Mucosa of rectum (tissue), 2 donors: Measurements from ENCODE around the gene TCF4.

Experiments
- H3K27ac ChIP-seq, 2 donors: one replicate each; pipeline ENCODE4 v1.7.0; 2013; ENCODE audit warnings: inconsistent platforms in 2 of 2, low read depth in 2 of 2, low read length in 2 of 2
- H3K27me3 ChIP-seq, 2 donors: one replicate each; pipeline ENCODE4 v1.7.0; 2013; ENCODE audit warnings: low read length in 2 of 2; ENCODE audit not compliant: control insufficient read depth in 2 of 2, insufficient read depth in 2 of 2
- H3K36me3 ChIP-seq, 2 donors: one replicate each; pipeline ENCODE4 v1.7.0; 2013; ENCODE audit warnings: low read length in 2 of 2; ENCODE audit not compliant: control insufficient read depth in 2 of 2, insufficient read depth in 2 of 2
- H3K4me1 ChIP-seq, 2 donors: one replicate each; pipeline ENCODE4 v1.7.0; 2013; ENCODE audit warnings: low read length in 2 of 2, mild to moderate bottlenecking in 1 of 2; ENCODE audit not compliant: control insufficient read depth in 2 of 2, insufficient read depth in 2 of 2
- H3K4me3 ChIP-seq, 2 donors: one replicate each; pipeline ENCODE4 v1.7.0; 2013; ENCODE audit warnings: low read length in 2 of 2
- H3K9ac ChIP-seq, 2 donors: one replicate each; pipeline ENCODE4 v1.7.0; 2013; ENCODE audit warnings: low read length in 2 of 2, low read depth in 1 of 2, mild to moderate bottlenecking in 1 of 2
- H3K9me3 ChIP-seq, 2 donors: one replicate each; pipeline ENCODE4 v1.7.0; 2013; ENCODE audit warnings: low read length in 2 of 2; ENCODE audit not compliant: control insufficient read depth in 2 of 2
- donor health status: healthy.
- donor health status: Normal muscosa, but diverticular disease.

TCF4 gene

DNA sequence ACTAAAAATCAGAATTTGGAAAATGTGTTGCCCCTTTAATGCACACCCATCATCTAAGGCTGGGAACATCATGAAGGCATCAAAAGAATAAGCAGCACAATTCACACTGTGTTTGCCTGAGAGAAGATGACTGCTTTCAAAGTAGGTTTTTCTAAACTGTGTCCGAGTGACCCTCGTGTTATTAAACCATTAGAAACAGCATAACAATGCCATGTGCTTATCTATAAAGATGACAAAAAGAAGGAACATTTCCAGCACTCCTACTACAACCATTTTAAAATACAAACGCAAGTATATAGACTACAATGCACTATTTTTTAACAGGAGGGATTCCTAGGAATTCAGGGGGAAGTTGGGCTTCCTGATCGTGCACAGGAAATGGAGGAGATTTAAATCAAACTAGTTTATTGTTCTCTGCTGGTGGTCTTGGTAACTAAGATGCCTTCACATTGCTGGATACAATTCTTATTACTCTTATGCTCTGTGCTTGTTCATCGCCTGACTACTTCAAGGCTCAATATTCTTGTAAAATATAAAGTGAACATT lies 322.8 kb downstream of the TCF4 start:
- Histone ChIP-seq H3K9ac (no peak overlapping the region), H3K4me3 (no peak overlapping the region), H3K4me1 (no peaks in the 10 kb centered on the region), H3K36me3 (peaks cover 0 to 4% of the 10 kb centered on the region in 2 donors), H3K9me3 (no peaks in the 10 kb centered on the region), H3K27ac (no peak overlapping the region), H3K27me3 (no peaks in the 10 kb centered on the region)

DNA sequence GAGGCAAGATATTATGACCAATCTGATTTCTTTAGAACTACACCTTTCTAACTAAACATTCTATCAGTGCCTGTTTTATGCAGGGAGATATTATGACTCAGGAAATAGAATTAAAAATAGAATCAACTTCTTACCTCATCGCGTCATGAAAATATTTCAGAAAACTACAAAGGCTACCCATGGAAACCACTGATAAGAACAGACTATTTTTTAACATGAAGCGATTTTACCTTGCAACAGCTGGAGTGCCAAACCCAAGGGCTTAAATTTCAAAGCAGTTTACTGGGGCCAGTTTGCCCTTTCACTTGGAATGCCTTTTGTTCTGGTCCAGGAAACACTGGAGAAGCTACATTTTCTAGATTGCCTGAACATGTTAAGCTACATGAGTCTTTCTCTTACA lies 323.9 kb downstream of the TCF4 start:
- H3K4me1 ChIP-seq, result no peaks in the 10 kb centered on the region
- H3K4me3 ChIP-seq, result no peak overlapping the region
- H3K9ac ChIP-seq, result no peak overlapping the region
- H3K27me3 ChIP-seq, result no peaks in the 10 kb centered on the region
- no peak overlapping the region for H3K27ac ChIP-seq
- no peaks in the 10 kb centered on the region for H3K9me3 ChIP-seq
- no peaks in the 10 kb centered on the region for H3K36me3 ChIP-seq

- no peaks in the 10 kb centered on the region for H3K36me3 ChIP-seq
- no peaks in the 10 kb centered on the region for H3K4me1 ChIP-seq
- no peak overlapping the region for H3K4me3 ChIP-seq
- no peaks in the 10 kb centered on the region for H3K27me3 ChIP-seq
- no peak overlapping the region for H3K9ac ChIP-seq
- H3K27ac ChIP-seq, result no peak overlapping the region
- no peaks in the 10 kb centered on the region for H3K9me3 ChIP-seq
Measured at GRCh38 chr18:55262021-55262560, 325.9 kb downstream of the TCF4 start.

DNA sequence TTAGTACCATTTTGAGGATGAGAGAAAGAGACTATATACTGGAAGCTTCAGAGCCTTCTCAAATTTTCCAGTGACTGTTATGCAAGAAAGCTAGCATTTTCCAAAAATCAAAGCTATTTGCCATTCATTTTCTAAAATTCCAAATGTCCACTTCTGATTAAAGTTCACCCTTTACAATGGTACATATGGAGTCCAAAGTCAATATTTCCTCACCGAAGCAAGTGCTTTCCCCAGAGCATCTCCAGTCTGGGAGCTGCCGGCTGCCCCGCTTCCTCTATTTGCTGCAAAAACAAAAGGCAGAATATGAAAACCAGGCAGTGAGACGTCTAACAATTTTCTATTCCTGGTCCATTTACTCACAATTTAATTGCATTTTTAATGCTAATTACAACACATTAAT lies 326.7 kb downstream of the TCF4 start:
- H3K36me3 ChIP-seq, result no peaks in the 10 kb centered on the region
- no peak overlapping the region for H3K27ac ChIP-seq
- H3K27me3 ChIP-seq, result no peaks in the 10 kb centered on the region
- no peaks in the 10 kb centered on the region for H3K4me1 ChIP-seq
- H3K4me3 ChIP-seq, result no peak overlapping the region
- H3K9me3 ChIP-seq, result no peaks in the 10 kb centered on the region
- H3K9ac ChIP-seq, result no peak overlapping the region

- Histone ChIP-seq H3K27ac (no peak overlapping the region), H3K4me1 (no peaks in the 10 kb centered on the region), H3K4me3 (no peak overlapping the region), H3K9ac (no peak overlapping the region), H3K27me3 (no peaks in the 10 kb centered on the region), H3K36me3 (peaks cover 0 to 9% of the 10 kb centered on the region in 2 donors), H3K9me3 (no peaks in the 10 kb centered on the region)
Measured at GRCh38 chr18:55258088-55258487, 329.9 kb downstream of the TCF4 start.

GRCh38 chr18:55256929-55257289 lies 331.1 kb downstream of the TCF4 start:
- no peaks in the 10 kb centered on the region for H3K27me3 ChIP-seq
- no peak overlapping the region for H3K4me3 ChIP-seq
- no peak overlapping the region for H3K27ac ChIP-seq
- H3K9me3 ChIP-seq, result no peaks in the 10 kb centered on the region
- H3K9ac ChIP-seq, result no peak overlapping the region
- peaks cover 0 to 9% of the 10 kb centered on the region in 2 donors for H3K36me3 ChIP-seq
- H3K4me1 ChIP-seq, result no peaks in the 10 kb centered on the region

GRCh38 chr18:55256226-55256928 lies 331.6 kb downstream of the TCF4 start:
- no peaks in the 10 kb centered on the region for H3K27me3 ChIP-seq
- no peaks in the 10 kb centered on the region for H3K4me1 ChIP-seq
- no peak overlapping the region for H3K9ac ChIP-seq
- H3K9me3 ChIP-seq, result no peaks in the 10 kb centered on the region
- H3K27ac ChIP-seq, result no peak overlapping the region
- no peak overlapping the region for H3K4me3 ChIP-seq
- H3K36me3 ChIP-seq, result peaks cover 0 to 9% of the 10 kb centered on the region in 2 donors

DNA sequence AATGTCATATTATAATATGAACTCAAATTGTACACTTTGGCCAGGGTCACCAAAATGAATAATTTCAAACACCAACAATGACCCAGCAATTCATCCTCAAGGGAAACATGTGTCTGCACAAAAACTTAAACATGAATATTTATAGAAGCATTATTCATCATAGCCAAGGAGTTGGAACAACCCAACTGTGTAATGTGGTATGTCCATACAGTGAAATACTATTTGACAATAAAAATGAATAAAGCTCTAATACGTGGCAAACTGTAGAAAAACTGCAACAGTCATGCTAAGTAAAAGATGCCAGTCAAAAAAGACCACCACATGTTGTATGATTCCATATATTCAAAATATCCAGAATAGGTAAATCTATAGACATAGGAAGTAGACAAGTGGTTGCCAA lies 334.2 kb downstream of the TCF4 start:
- no peak overlapping the region for H3K4me3 ChIP-seq
- no peaks in the 10 kb centered on the region for H3K27me3 ChIP-seq
- H3K9me3 ChIP-seq, result no peaks in the 10 kb centered on the region
- peaks cover 0 to 9% of the 10 kb centered on the region in 2 donors for H3K36me3 ChIP-seq
- H3K9ac ChIP-seq, result no peak overlapping the region
- peaks cover 0 to 2% of the 10 kb centered on the region in 2 donors for H3K4me1 ChIP-seq
- no peak overlapping the region for H3K27ac ChIP-seq

GRCh38 chr18:55252901-55253300 lies 335.1 kb downstream of the TCF4 start:
- Histone ChIP-seq H3K9ac (no peak overlapping the region), H3K4me1 (peaks cover 0 to 2% of the 10 kb centered on the region in 2 donors), H3K4me3 (no peak overlapping the region), H3K36me3 (peaks cover 0 to 9% of the 10 kb centered on the region in 2 donors), H3K27me3 (no peaks in the 10 kb centered on the region), H3K9me3 (no peaks in the 10 kb centered on the region), H3K27ac (no peak overlapping the region)

DNA sequence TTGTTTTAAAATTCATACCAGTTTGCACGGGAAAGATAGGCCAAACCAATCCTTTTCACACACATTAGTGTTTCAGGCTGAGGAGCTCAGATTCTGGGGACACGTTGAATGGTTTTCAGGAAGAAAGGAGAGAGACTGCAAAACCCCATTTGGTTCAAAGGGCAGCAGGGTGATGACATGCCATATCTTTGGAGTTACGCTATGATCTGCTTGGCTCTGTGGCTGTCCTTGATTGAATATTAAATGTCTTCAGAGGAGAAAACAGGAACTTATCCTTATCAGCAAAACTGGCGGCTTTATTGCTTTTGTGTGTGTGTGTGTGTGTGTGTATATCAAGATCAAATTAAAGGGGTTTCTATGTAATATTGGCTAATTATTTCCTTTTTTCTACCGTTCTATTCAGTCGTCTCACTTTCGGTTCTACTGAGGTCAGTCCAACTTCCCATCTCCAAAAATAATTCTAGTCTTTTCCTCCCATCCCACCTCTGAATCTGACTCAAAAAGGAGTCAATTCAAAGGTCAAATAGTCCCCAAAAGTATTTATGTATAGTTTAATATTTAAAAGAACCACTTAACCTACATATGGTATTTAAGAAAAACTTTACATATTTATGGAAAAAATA lies 335.8 kb downstream of the TCF4 start:
- H3K9ac ChIP-seq, result no peak overlapping the region
- no peak overlapping the region for H3K4me3 ChIP-seq
- H3K4me1 ChIP-seq, result peaks cover 0 to 2% of the 10 kb centered on the region in 2 donors
- H3K27ac ChIP-seq, result no peak overlapping the region
- no peaks in the 10 kb centered on the region for H3K9me3 ChIP-seq
- peaks cover 0 to 9% of the 10 kb centered on the region in 2 donors for H3K36me3 ChIP-seq
- no peaks in the 10 kb centered on the region for H3K27me3 ChIP-seq
